Left lung (tissue), 10 donors: ENCODE data around the gene RNF6. TPM values are rescaled to one million over a fixed set of nuclear protein-coding genes. Genes with fewer than 3 reads are reported as not detected.

Source experiments
- ATAC-seq: fragments of 200-7000 bp; cut with Tn5 transposase; one replicate; pipeline ENCODE4 v1.9.1; 2020; ENCODE audit warnings: moderate library complexity
- DNase-seq, 4 donors: peaks; one replicate each; pipeline ENCODE4 v3.0.0-alpha.2; 2013 to 2020
- H3K27ac ChIP-seq, 2 donors: fragments of 200-600 bp; sonication (generic) in 1 of 2; one replicate each; pipeline versions ENCODE4 v1.5.0 to v1.8.0; 2020 to 2021
- H3K27me3 ChIP-seq, 2 donors: fragments of 200-600 bp; sonication (generic) in 1 of 2; one replicate each; pipeline versions ENCODE4 v1.5.0 to v1.8.0; 2020 to 2021
- H3K36me3 ChIP-seq, 2 donors: fragments of 200-600 bp; sonication (generic) in 1 of 2; one replicate each; pipeline versions ENCODE4 v1.5.0 to v1.8.0; 2020 to 2021
- H3K4me1 ChIP-seq, 2 donors: fragments of 200-600 bp; one replicate each; pipeline ENCODE4 v1.8.0; 2021
- H3K4me3 ChIP-seq, 2 donors: fragments of 200-600 bp; sonication (generic) in 1 of 2; one replicate each; pipeline versions ENCODE4 v1.5.0 to v1.8.0; 2020 to 2021; ENCODE audit warnings: mild to moderate bottlenecking in 1 of 2
- H3K9me3 ChIP-seq, 2 donors: fragments of 200-600 bp; sonication (generic) in 1 of 2; one replicate each; pipeline versions ENCODE4 v1.5.0 to v1.8.0; 2020 to 2021
- intact Hi-C, 2 donors: fragments of 100-400 bp; cut with DNase I; formaldehyde crosslinking; loops; one replicate each; pipeline versions ENCODE4 v1.11.2 to v1.14.2; 2022
- polyA plus RNA-seq, 6 donors: library from polyadenylated mRNA; unstranded; fragments of 120-200 nt; gene quantifications; one replicate each; pipeline ENCODE4 v1.2.1, GENCODE V29; 2013; ENCODE audit not compliant: insufficient read length in 6 of 6
- total RNA-seq, 2 donors: library from RNA; stranded (reverse); fragmentation: NEBNext Ultra II Directional; extraction: Animal tissue kit (Norgen Biotek cat#: 25700); gene quantifications; one replicate each; pipeline ENCODE4 v1.2.1, GENCODE V29; 2021
- TF ChIP-seq, protein P1 (sequence below), 2 donors: fragments of 200-600 bp; sonication (generic) in 1 of 2; IDR thresholded peaks; one replicate each; pipeline versions ENCODE4 v1.5.0 to v1.8.0; 2021; ENCODE audit warnings: antibody characterized with exemption in 2 of 2
- donor health status: DM: no; HTN: yes; CAD: no.
- donor health status: DM: no; HTN: no; CAD: no.

RNF6 gene
- total and polyA plus RNA-seq, 8 donors, result 24.6 to 33.1 (median 28.0) TPM

DNA sequence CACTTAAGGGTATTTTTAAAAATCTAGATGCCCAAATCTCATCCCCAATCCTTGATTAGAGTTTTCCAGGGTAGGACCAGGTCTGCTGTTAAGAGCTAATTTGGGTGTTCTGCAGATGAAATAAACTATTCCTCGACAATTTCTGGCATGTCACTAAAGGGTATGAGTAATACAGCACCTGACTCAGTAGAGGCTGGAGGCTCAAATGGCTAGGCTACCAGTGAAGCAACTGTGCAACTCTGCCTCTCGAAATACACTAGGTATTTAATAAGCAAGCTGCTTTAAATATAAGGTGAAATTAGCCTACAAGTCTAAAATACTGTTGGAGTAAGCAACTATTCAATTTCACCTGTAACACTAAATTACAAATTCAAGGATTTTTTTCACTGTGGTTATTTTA lies 1.5 kb downstream of the RNF6 start:
- Histone ChIP-seq H3K27ac (no peak overlapping the region), H3K4me3 (peak overlapping the region; percentile 86 to 88), H3K4me1 (peaks cover 9 to 36% of the 10 kb centered on the region in 2 donors), H3K27me3 (no peaks in the 10 kb centered on the region), H3K9me3 (no peaks in the 10 kb centered on the region), H3K36me3 (peaks cover 0 to 41% of the 10 kb centered on the region in 2 donors)
- no peak for ATAC-seq
- DNase-seq, result no peak
- TF ChIP-seq, protein P1, sequence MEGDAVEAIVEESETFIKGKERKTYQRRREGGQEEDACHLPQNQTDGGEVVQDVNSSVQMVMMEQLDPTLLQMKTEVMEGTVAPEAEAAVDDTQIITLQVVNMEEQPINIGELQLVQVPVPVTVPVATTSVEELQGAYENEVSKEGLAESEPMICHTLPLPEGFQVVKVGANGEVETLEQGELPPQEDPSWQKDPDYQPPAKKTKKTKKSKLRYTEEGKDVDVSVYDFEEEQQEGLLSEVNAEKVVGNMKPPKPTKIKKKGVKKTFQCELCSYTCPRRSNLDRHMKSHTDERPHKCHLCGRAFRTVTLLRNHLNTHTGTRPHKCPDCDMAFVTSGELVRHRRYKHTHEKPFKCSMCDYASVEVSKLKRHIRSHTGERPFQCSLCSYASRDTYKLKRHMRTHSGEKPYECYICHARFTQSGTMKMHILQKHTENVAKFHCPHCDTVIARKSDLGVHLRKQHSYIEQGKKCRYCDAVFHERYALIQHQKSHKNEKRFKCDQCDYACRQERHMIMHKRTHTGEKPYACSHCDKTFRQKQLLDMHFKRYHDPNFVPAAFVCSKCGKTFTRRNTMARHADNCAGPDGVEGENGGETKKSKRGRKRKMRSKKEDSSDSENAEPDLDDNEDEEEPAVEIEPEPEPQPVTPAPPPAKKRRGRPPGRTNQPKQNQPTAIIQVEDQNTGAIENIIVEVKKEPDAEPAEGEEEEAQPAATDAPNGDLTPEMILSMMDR (IDR thresholded peaks at IDR 0.05), result no peak
- intact Hi-C loops, result no loop called here

DNA sequence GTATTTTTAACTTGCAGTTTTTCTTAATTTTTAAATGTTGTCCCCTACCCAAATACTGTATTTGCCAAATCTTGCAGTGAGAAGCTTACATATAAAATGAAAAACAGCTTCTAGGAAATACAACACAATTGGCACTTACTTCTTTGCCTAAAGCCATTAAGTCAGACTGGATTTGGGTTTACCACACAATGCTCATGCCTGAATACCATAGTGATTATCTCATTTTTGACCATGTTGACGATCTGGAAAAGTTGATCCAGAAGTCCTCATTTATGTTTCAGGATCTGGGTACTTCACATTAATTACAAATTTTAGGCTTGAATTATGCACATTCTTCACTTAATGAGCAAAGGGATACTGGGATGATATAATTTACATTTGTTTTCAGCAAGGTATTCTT lies 2.4 kb downstream of the RNF6 start:
- Histone ChIP-seq H3K27me3 (no peaks in the 10 kb centered on the region), H3K36me3 (peaks cover 0 to 49% of the 10 kb centered on the region in 2 donors), H3K27ac (no peak overlapping the region), H3K9me3 (no peaks in the 10 kb centered on the region), H3K4me3 (no peak overlapping the region), H3K4me1 (peaks cover 9 to 36% of the 10 kb centered on the region in 2 donors)
- intact Hi-C loops, result no loop called here
- DNase-seq, result no peak
- TF ChIP-seq, protein P1 (IDR thresholded peaks at IDR 0.05), result no peak
- ATAC-seq, result no peak

DNA sequence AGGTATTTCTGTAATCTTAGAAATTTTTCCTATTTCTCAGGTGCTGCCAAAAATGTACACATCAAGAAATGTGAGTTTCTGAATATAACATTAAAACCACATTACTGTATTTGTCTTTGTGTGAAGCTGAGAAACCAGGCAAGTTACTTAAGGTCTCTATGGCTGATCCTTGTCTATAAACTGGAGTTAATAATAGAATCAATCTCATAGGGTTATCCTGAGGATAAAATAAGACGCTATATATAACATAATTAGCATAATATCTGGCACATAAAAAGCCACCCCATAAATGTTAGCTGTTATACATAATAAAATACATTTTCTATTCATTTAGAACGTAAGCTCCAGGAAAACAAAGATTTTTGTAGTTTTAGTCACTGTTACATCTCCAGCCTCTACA lies 6.1 kb downstream of the RNF6 start:
- TF ChIP-seq, protein P1 (IDR thresholded peaks at IDR 0.05), result no peak
- ATAC-seq, result no peak
- Histone ChIP-seq H3K4me1 (peaks cover 8 to 25% of the 10 kb centered on the region in 2 donors), H3K9me3 (no peaks in the 10 kb centered on the region), H3K4me3 (no peak overlapping the region), H3K36me3 (peaks cover 0 to 86% of the 10 kb centered on the region in 2 donors), H3K27me3 (no peaks in the 10 kb centered on the region), H3K27ac (no peak overlapping the region)
- intact Hi-C loops, result no loop called here
- no peak for DNase-seq

DNA sequence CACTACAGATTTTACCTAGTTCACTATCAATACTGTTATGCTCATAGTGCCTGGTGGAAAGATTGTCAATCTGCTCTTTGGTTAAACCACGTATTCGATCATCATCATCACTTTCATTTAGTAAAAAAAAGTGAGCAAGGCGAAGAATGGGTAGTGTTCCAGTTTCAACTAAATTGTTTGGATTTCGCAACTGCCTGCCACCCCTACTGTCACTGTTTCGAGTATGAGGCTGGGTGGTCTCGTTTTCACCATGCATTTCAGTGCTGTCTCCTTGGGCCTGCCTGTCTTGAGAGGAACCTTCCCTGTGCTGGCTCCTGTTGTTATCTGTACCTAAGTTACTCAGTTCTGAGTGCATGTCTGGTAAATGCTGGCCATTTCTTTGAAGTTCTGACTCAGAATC lies 8.1 kb downstream of the RNF6 start:
- H3K4me3 ChIP-seq, result no peak overlapping the region
- no peak overlapping the region for H3K27ac ChIP-seq
- TF ChIP-seq, protein P1 (IDR thresholded peaks at IDR 0.05), result no peak
- no peaks in the 10 kb centered on the region for H3K9me3 ChIP-seq
- H3K36me3 ChIP-seq, result peaks cover 0 to 98% of the 10 kb centered on the region in 2 donors
- H3K27me3 ChIP-seq, result no peaks in the 10 kb centered on the region
- intact Hi-C loops, result no loop called here
- no peak for ATAC-seq
- no peak for DNase-seq
- H3K4me1 ChIP-seq, result peaks cover 0 to 6% of the 10 kb centered on the region in 2 donors

DNA sequence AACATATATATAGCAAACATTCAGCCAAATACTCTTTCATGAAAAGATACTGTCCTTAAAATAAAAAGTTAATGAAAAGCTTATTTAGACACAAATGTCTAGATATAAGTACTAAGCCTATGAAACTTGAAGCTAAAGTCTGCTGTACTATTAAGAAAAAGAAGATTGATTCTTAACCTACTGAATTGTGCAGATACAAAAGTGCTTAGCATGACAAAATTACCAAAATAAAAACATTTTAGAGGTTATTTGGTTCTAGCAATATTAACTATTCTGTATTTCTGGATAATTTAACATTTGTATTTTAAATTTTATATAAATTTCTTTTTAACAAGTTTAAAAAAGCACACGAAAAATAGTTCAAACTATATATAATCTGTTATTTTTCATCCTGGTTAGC lies 8.8 kb downstream of the RNF6 start:
- Histone ChIP-seq H3K36me3 (peaks cover 0 to 98% of the 10 kb centered on the region in 2 donors), H3K27me3 (no peaks in the 10 kb centered on the region)
- TF ChIP-seq, protein P1 (IDR thresholded peaks at IDR 0.05), result no peak

More for the DNA sequence above, 8.8 kb downstream of the RNF6 start:
- ATAC-seq (no peak), DNase-seq (no peak)
- H3K4me1 ChIP-seq, result peaks cover 0 to 2% of the 10 kb centered on the region in 2 donors
- no peak overlapping the region for H3K4me3 ChIP-seq
- H3K27ac ChIP-seq, result no peak overlapping the region
- no peaks in the 10 kb centered on the region for H3K9me3 ChIP-seq
- intact Hi-C loops, result no loop called here
